Stimulated activated naive CD4-positive, alpha-beta T cell (primary cell): ENCODE results near the gene AUTS2.

Experiments
- DNase-seq, 6 experiments: peaks; one replicate each; lab custom pipeline; 2025; lab: John Stamatoyannopoulos, UW

AUTS2 gene

GRCh38 chr7:69818636-69819332, 220.5 kb downstream of the AUTS2 start:
- DNase-seq, result no peak

- DNase-seq, result no peak
Observed at GRCh38 chr7:69819333-69819705, 221.0 kb downstream of the AUTS2 start.

GRCh38 chr7:69820479-69821192, 222.4 kb downstream of the AUTS2 start:
- DNase-seq, result no peak

- no peak for DNase-seq
Observed at GRCh38 chr7:69822386-69822785, 224.1 kb downstream of the AUTS2 start.

- DNase-seq, result no peak
Observed at GRCh38 chr7:69823151-69823744, 225.0 kb downstream of the AUTS2 start.

- DNase-seq, result no peak
Observed at GRCh38 chr7:69825113-69825972, 227.1 kb downstream of the AUTS2 start.

- no peak for DNase-seq
Observed at GRCh38 chr7:69826283-69826682, 228.0 kb downstream of the AUTS2 start.

- no peak for DNase-seq
Observed at GRCh38 chr7:69827140-69827539, 228.9 kb downstream of the AUTS2 start.

- no peak for DNase-seq
Observed at GRCh38 chr7:69827558-69827957, 229.3 kb downstream of the AUTS2 start.

GRCh38 chr7:69832356-69832755, 234.1 kb downstream of the AUTS2 start:
- no peak for DNase-seq

GRCh38 chr7:69833964-69834363, 235.7 kb downstream of the AUTS2 start:
- no peak for DNase-seq

GRCh38 chr7:69836702-69837101, 238.4 kb downstream of the AUTS2 start:
- DNase-seq, result no peak

GRCh38 chr7:69837387-69838068, 239.3 kb downstream of the AUTS2 start:
- DNase-seq, result no peak

- DNase-seq, result no peak
Observed at GRCh38 chr7:69839782-69840181, 241.5 kb downstream of the AUTS2 start.

GRCh38 chr7:69840248-69840647, 242.0 kb downstream of the AUTS2 start:
- DNase-seq, result no peak

- no peak for DNase-seq
Observed at GRCh38 chr7:69843653-69844052, 245.4 kb downstream of the AUTS2 start.

- no peak for DNase-seq
Observed at GRCh38 chr7:69844264-69844868, 246.1 kb downstream of the AUTS2 start.

GRCh38 chr7:69845721-69846495, 247.6 kb downstream of the AUTS2 start:
- no peak for DNase-seq

- no peak for DNase-seq
Observed at GRCh38 chr7:69847921-69848612, 249.8 kb downstream of the AUTS2 start.

GRCh38 chr7:69849268-69849667, 251.0 kb downstream of the AUTS2 start:
- DNase-seq, result no peak
